Measurements from ENCODE around the gene PLEKHG3. TPM values are rescaled to one million over a fixed set of nuclear protein-coding genes. Genes with fewer than 3 reads are reported as not detected.

The PLEKHG3 gene
- total and polyA plus RNA-seq, 10 of the 15 experiments (the other 5 are each of a cell fraction or from before 2014, with no cell fraction given), result 0.03 to 0.73 (median 0.07) TPM; not detected in 5

GRCh38 chr14:64764641-64765520 is 60.7 kb downstream of the PLEKHG3 start:
- H3K4me3 ChIP-seq, result no peak overlapping the region
- in situ Hi-C loops (cut with MboI), result loop anchor here (5.0 to 10.0 kb wide), 2 partner anchors 93 to 420 kb away; no protein-coding TSS in a partner anchor
- TF ChIP-seq RAD21 (IDR thresholded peaks at IDR 0.05; ENCODE audit: insufficient read depth, low read depth, low read length) (peak; percentile 61), ZSCAN29 (IDR thresholded peaks at IDR 0.05) (no peak), KAT2A (conservative IDR thresholded peaks at IDR 0.05; ENCODE audit: control insufficient read depth, low read depth, low read length) (no peak), SMAD5 (IDR thresholded peaks at IDR 0.05; ENCODE audit: low read depth) (no peak), SMC3 (IDR thresholded peaks at IDR 0.05; ENCODE audit: borderline replicate concordance, low read length) (peak; percentile 80), PRDM15 (CRISPR knock-in tag; IDR thresholded peaks at IDR 0.05) (no peak), CEBPZ (IDR thresholded peaks at IDR 0.05; ENCODE audit: low read depth, low read length) (no peak), USF2 (IDR thresholded peaks at IDR 0.05; ENCODE audit: borderline replicate concordance, low read depth, low read length) (no peak), ETV6 (conservative IDR thresholded peaks at IDR 0.05 in 1 of 2, IDR thresholded peaks at IDR 0.05 in 1 of 2; ENCODE audit: borderline replicate concordance in 1 of 2, low read depth in 1 of 2) (no peak), HDGF (IDR thresholded peaks at IDR 0.05) (no peak), CBX3 (IDR thresholded peaks at IDR 0.05; ENCODE audit: borderline replicate concordance, low read depth) (no peak), LARP7 (IDR thresholded peaks at IDR 0.05) (0 out of 2 replicates have a peak, but pooled peaks have one; percentile 20), IKZF1 (conservative IDR thresholded peaks at IDR 0.05) (peak; percentile 31; the same call in 1 of the 2 replicates), DPF2 (IDR thresholded peaks at IDR 0.05) (0 out of 2 replicates have a peak, but pooled peaks have one; percentile 15)

More at GRCh38 chr14:64764641-64765520, 60.7 kb downstream of the PLEKHG3 start:
- WGBS (ENCODE audit: insufficient coverage, insufficient replicate concordance, low lambda C conversion rate, missing lambda C conversion rate), result 26% methylated on average over 21 of the region's 29 CpGs
- CTCF ChIA-PET, result interaction anchor here (0.6 to 7.2 kb wide), 20 partner anchors 9 to 421 kb away, joined by 3 to 69 read pairs (median 4); no protein-coding TSS in a partner anchor
- Histone ChIP-seq H3K9ac (ENCODE audit: control insufficient read depth, insufficient read depth, low read length) (no peak overlapping the region), H3K27me3 (replicated peaks in 1 of 2; ENCODE audit: control insufficient read depth in 2 of 2, insufficient read depth in 2 of 2, low read length in 1 of 2) (no peaks in the 10 kb centered on the region; a peak in 1 of 4 replicates), H3K4me2 (ENCODE audit: control insufficient read depth, insufficient read depth) (peak overlapping the region; percentile 59; the same call in 1 of the 2 replicates), H3K4me1 (ENCODE audit: control insufficient read depth, insufficient read depth, low read length) (no peaks in the 10 kb centered on the region), H3K9me3 (replicated peaks; ENCODE audit: control insufficient read depth, insufficient read depth, low read length) (no peaks in the 10 kb centered on the region), H4K20me1 (ENCODE audit: control insufficient read depth, insufficient read depth) (no peaks in the 10 kb centered on the region; the same call in 1 of the 2 replicates), H3K79me2 (ENCODE audit: control insufficient read depth, insufficient read depth, low read length) (no peaks in the 10 kb centered on the region), H3K27ac (ENCODE audit: control insufficient read depth, insufficient read depth) (no peak overlapping the region), H2AFZ (ENCODE audit: control insufficient read depth, low read depth, low read length) (peak overlapping the region; percentile 74), H3K36me3 (ENCODE audit: control insufficient read depth in 2 of 2, insufficient read depth in 2 of 2, low read length in 1 of 2) (no peaks in the 10 kb centered on the region)
- ATAC-seq (peak; percentile 81), DNase-seq (ENCODE audit: low read depth, low spot score) (no peak), FAIRE-seq (no peak)
- RAD21 ChIA-PET (ENCODE audit: unreplicated experiment), result interaction anchor here (0.7 to 2.1 kb wide), 8 partner anchors 9 to 1136 kb away, joined by 3 to 9 read pairs (median 4); no protein-coding TSS in a partner anchor
- POLR2A ChIA-PET, result no interaction called here
- intact Hi-C loops (cut with micrococcal nuclease; ENCODE audit: unreplicated experiment), result loop anchor here (5.0 to 10.0 kb wide), 2 partner anchors 223 to 420 kb away; partner anchors contain the start of gene HSPA2
- BruUV-seq (replicated peaks), result no TSS peak
- SMC1A ChIA-PET (ENCODE audit: uncharacterized antibody, unreplicated experiment), result interaction anchor here (1.0 to 2.7 kb wide), 7 partner anchors 11 to 421 kb away, joined by 3 to 17 read pairs (median 3); no protein-coding TSS in a partner anchor
